GM23248 (cell line): ENCODE data around the gene AP4S1. TPM values are rescaled to one million over a fixed set of nuclear protein-coding genes. Genes with fewer than 3 reads are reported as not detected.
"Not testable (repeated sequence)": the region's sequence is repeated elsewhere in the genome, so short reads cannot be mapped to it uniquely, and the experiment has no call there.

ENCODE experiments used
- DNase-seq: peaks from one replicate; pipeline ENCODE4 v3.0.0-alpha.2; 2015
- H2AFZ ChIP-seq: fragments of 200-600 bp; sonication (generic); 2 replicates; pipeline ENCODE4 v1.6.1; 2016; ENCODE audit warnings: antibody characterized with exemption
- H3F3A ChIP-seq: fragments of 200-600 bp; sonication (generic); 2 replicates; pipeline ENCODE4 v1.6.1; 2016; ENCODE audit warnings: mild to moderate bottlenecking, antibody characterized with exemption, mixed run types; ENCODE audit not compliant: insufficient read depth
- H3K27ac ChIP-seq: fragments of 200-600 bp; sonication (generic); 2 replicates; pipeline ENCODE4 v1.5.1; 2016; ENCODE audit warnings: mild to moderate bottlenecking
- H3K27me3 ChIP-seq: fragments of 200-600 bp; sonication (generic); replicated peaks from 2 replicates; pipeline ENCODE4 v1.6.1; 2016; ENCODE audit warnings: mild to moderate bottlenecking; ENCODE audit not compliant: insufficient read depth
- H3K36me3 ChIP-seq: fragments of 200-600 bp; sonication (generic); 2 replicates; pipeline ENCODE4 v1.6.1; 2016; ENCODE audit warnings: low read depth, mild to moderate bottlenecking
- H3K4me1 ChIP-seq: fragments of 200-600 bp; sonication (generic); 2 replicates; pipeline ENCODE4 v1.6.1; 2016; ENCODE audit warnings: mild to moderate bottlenecking; ENCODE audit not compliant: insufficient read depth
- H3K4me2 ChIP-seq: fragments of 200-600 bp; sonication (generic); one replicate; pipeline ENCODE4 v1.6.1; 2016; ENCODE audit warnings: mild to moderate bottlenecking; ENCODE audit not compliant: unreplicated experiment
- H3K4me3 ChIP-seq: fragments of 200-600 bp; sonication (generic); 2 replicates; pipeline ENCODE4 v1.5.1; 2016; ENCODE audit warnings: mild to moderate bottlenecking
- H3K79me2 ChIP-seq: fragments of 200-600 bp; sonication (generic); 2 replicates; pipeline ENCODE4 v1.6.1; 2016; ENCODE audit warnings: mild to moderate bottlenecking; ENCODE audit not compliant: insufficient read depth
- H3K9ac ChIP-seq: fragments of 200-600 bp; sonication (generic); 2 replicates; pipeline ENCODE4 v1.6.1; 2016; ENCODE audit warnings: mild to moderate bottlenecking
- H3K9me2 ChIP-seq: fragments of 200-600 bp; sonication (generic); 2 replicates; pipeline ENCODE4 v1.6.1; 2016; ENCODE audit warnings: mixed run types, mild to moderate bottlenecking, moderate library complexity; ENCODE audit not compliant: insufficient read depth
- H3K9me3 ChIP-seq: fragments of 200-600 bp; sonication (generic); one replicate; pipeline ENCODE4 v1.6.1; 2017; ENCODE audit warnings: low read depth
- H4K20me1 ChIP-seq: fragments of 200-600 bp; sonication (generic); 2 replicates; pipeline ENCODE4 v1.6.0; 2016; ENCODE audit not compliant: insufficient read depth
- EZH2 ChIP-seq: fragments of 200-600 bp; sonication (generic); IDR thresholded peaks from 2 replicates; pipeline ENCODE4 v1.6.1; 2018; ENCODE audit warnings: antibody characterized with exemption, mild to moderate bottlenecking; ENCODE audit not compliant: insufficient read depth, poor library complexity, severe bottlenecking
- EZH2phosphoT487 ChIP-seq: fragments of 200-600 bp; sonication (generic); IDR thresholded peaks from 2 replicates; pipeline ENCODE4 v1.6.1; 2018; ENCODE audit warnings: antibody characterized with exemption, moderate library complexity, mild to moderate bottlenecking, low read depth; ENCODE audit not compliant: insufficient read depth
- WGBS, 2 experiments: methylation state at CpG; one replicate each; pipeline ENCODE4 v1.1.6; 2015 to 2017; ENCODE audit warnings: low lambda C conversion rate in 2 of 2, low coverage in 1 of 2; ENCODE audit errors: missing lambda C conversion rate in 2 of 2; 5-methylcytosine and 5-hydroxymethylcytosine counted together
- in situ Hi-C: fragments of 300-500 bp; cut with MboI; formaldehyde crosslinking; loops from 2 replicates; pipeline ENCODE4 v1.15.0; 2020
- polyA plus RNA-seq: library from polyadenylated mRNA; unstranded; fragments of >200 nt; fragmentation: Nextera tagmentation; extraction: Ambion mirVana; gene quantifications from 2 replicates; pipeline ENCODE4 v1.2.1, GENCODE V29; 2016
- total RNA-seq: library from RNA; depleted of rRNA; stranded (reverse); fragments of >200 nt; shearing (Covaris generic); gene quantifications from 2 replicates; pipeline ENCODE4 v1.2.3, GENCODE V29; 2014

AP4S1 gene
- total and polyA plus RNA-seq, 2 experiments from 2014 or later = 6.3 to 9.9 TPM

GRCh38 chr14:31038521-31039166 lies 13.2 kb downstream of the AP4S1 start:
- Histone ChIP-seq H3K9ac (no peak overlapping the region), H3K79me2 (no peaks in the 10 kb centered on the region), H3K9me3 (no peaks in the 10 kb centered on the region), H3K4me1 (peaks cover 9% of the 10 kb centered on the region), H3K27ac (no peak overlapping the region), H3K9me2 (no peaks in the 10 kb centered on the region), H3K4me2 (no peak overlapping the region), H4K20me1 (no peaks in the 10 kb centered on the region), H3K4me3 (no peak overlapping the region), H3K27me3 (no peaks in the 10 kb centered on the region), H3F3A (peaks cover 7% of the 10 kb centered on the region), H3K36me3 (no peaks in the 10 kb centered on the region), H2AFZ (no peak overlapping the region)
- TF ChIP-seq EZH2phosphoT487 = no peak
- no peak for TF ChIP-seq EZH2
- DNase-seq = peak; percentile 27
- 50 to 53% methylated on average over 3 of the region's 3 CpGs for WGBS, 2 experiments
- in situ Hi-C loops = no loop called here

GRCh38 chr14:31042300-31042699 lies 16.9 kb downstream of the AP4S1 start:
- no peak for DNase-seq
- WGBS, 2 experiments = 94 to 96% methylated on average over 1 of the region's 1 CpG
- Histone ChIP-seq H2AFZ (no peak overlapping the region), H3K36me3 (no peaks in the 10 kb centered on the region), H3K27ac (no peak overlapping the region), H3K9ac (no peak overlapping the region), H3K9me2 (no peaks in the 10 kb centered on the region), H3K79me2 (no peaks in the 10 kb centered on the region), H3F3A (no peaks in the 10 kb centered on the region), H3K4me1 (peaks cover 4% of the 10 kb centered on the region; the same call in 1 of the 2 replicates), H3K4me2 (no peak overlapping the region), H4K20me1 (no peaks in the 10 kb centered on the region), H3K9me3 (no peaks in the 10 kb centered on the region), H3K27me3 (no peaks in the 10 kb centered on the region), H3K4me3 (no peak overlapping the region)
- in situ Hi-C loops = no loop called here
- TF ChIP-seq EZH2 (no peak), EZH2phosphoT487 (no peak)

DNA sequence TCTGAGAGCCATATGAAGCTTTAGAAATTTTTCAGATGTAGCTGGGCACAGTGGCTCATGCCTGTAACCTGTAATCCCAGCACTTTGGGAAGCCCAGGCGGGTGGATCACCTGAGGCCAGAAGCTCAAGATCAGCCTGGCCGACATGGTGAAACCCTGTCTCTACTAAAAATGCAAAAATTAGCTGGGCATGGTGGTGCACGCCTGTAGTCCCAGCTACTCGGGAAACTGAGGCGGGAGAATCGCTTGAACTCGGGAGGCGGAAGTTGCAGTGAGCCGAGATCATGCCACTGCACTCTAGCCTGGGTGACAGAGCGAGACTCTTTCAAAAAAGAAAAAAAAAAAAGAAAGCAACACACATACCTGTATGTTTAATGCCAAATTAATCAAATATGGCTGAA lies 17.4 kb downstream of the AP4S1 start:
- H3K9ac ChIP-seq, H3K27ac ChIP-seq, H3F3A ChIP-seq, H3K9me2 ChIP-seq, H3K4me2 ChIP-seq, H2AFZ ChIP-seq, in situ Hi-C loops, H3K79me2 ChIP-seq, H4K20me1 ChIP-seq, DNase-seq, H3K4me1 ChIP-seq, H3K27me3 ChIP-seq, H3K4me3 ChIP-seq, H3K9me3 ChIP-seq, H3K36me3 ChIP-seq: not testable (repeated sequence)
- 82 to 87% methylated on average over 10 of the region's 10 CpGs for WGBS, 2 experiments

DNA sequence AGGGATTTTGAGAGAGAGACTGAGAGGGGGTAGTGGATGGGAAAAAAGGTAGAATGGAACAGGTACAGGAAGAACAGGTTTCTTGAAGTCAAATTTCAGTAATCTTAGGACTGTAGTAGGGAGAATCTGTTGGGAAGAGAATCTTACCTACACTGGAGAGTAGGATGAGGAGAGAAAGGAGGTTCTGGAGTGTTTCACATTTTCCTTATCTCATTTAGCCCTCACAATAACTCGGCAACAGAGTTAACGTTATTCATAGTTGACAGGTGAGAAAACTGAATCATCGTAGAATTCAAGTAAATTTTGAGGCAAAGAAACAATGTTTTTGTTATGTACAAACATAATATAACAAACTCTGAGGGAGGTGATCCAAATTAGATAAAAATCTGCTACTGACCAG lies 17.9 kb downstream of the AP4S1 start:
- Histone ChIP-seq H3K79me2 (no peaks in the 10 kb centered on the region), H3K4me1 (peaks cover 4% of the 10 kb centered on the region; the same call in 1 of the 2 replicates), H3K9me2 (no peaks in the 10 kb centered on the region), H4K20me1 (no peaks in the 10 kb centered on the region), H3K36me3 (no peaks in the 10 kb centered on the region), H3K9me3 (no peaks in the 10 kb centered on the region), H3F3A (no peaks in the 10 kb centered on the region), H3K27ac (no peak overlapping the region), H3K9ac (no peak overlapping the region), H3K27me3 (no peaks in the 10 kb centered on the region), H3K4me2 (no peak overlapping the region), H3K4me3 (no peak overlapping the region), H2AFZ (no peak overlapping the region)
- in situ Hi-C loops = no loop called here
- TF ChIP-seq EZH2 (no peak), EZH2phosphoT487 (no peak)
- DNase-seq = no peak
- 93% methylated on average over 3 of the region's 3 CpGs for WGBS, 2 experiments
